Gastrocnemius medialis (tissue), 4 donors: ENCODE measurements around the gene GFOD1.

Experiments
- POLR2A ChIP-seq, 2 donors: fragments of 450-650 bp; IDR thresholded peaks; one replicate each; pipeline ENCODE4 v1.6.1; 2017; ENCODE audit warnings: antibody characterized with exemption in 2 of 2, mild to moderate bottlenecking in 2 of 2, moderate library complexity in 2 of 2
- TF ChIP-seq, protein P1 (sequence below), 5 experiments: fragments of 450-650 bp in 3 of 5; fragments of 200-600 bp in 2 of 5; sonication (generic) in 2 of 5; IDR thresholded peaks in 4 of 5; conservative IDR thresholded peaks in 1 of 5; 1 replicate in 4 of 5; 2 replicates in 1 of 5; pipeline ENCODE4 v1.5.1; 2016 to 2019; ENCODE audit warnings: antibody characterized with exemption in 5 of 5, mild to moderate bottlenecking in 3 of 5, moderate library complexity in 3 of 5

DNA sequence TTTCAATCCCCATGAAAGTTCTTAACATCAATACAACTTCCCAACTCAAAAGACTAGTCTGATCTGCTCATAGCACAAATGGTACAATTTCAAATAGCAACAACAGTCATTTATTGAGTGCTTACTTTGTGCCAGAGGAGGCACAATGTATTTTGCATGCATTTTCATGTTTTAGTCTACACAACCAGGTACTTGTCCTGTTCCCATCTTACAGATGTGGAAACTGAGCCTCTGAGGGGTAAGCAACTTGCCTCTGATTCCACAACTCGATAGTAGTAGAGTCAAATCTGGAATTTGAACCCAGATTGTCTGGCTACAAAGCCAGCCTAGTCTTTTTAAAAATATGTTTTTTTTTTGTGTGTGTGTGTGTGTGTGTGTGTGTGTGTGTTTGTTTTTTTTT lies 113.5 kb downstream of the GFOD1 start:
- TF ChIP-seq, protein P1, sequence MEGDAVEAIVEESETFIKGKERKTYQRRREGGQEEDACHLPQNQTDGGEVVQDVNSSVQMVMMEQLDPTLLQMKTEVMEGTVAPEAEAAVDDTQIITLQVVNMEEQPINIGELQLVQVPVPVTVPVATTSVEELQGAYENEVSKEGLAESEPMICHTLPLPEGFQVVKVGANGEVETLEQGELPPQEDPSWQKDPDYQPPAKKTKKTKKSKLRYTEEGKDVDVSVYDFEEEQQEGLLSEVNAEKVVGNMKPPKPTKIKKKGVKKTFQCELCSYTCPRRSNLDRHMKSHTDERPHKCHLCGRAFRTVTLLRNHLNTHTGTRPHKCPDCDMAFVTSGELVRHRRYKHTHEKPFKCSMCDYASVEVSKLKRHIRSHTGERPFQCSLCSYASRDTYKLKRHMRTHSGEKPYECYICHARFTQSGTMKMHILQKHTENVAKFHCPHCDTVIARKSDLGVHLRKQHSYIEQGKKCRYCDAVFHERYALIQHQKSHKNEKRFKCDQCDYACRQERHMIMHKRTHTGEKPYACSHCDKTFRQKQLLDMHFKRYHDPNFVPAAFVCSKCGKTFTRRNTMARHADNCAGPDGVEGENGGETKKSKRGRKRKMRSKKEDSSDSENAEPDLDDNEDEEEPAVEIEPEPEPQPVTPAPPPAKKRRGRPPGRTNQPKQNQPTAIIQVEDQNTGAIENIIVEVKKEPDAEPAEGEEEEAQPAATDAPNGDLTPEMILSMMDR (IDR thresholded peaks at IDR 0.05 in 4 of 5, conservative IDR thresholded peaks at IDR 0.05 in 1 of 5) = no peak
- no peak for TF ChIP-seq POLR2A (IDR thresholded peaks at IDR 0.05)
